GM23248 (cell line): ENCODE measurements around the gene PACRGL. TPM values are rescaled to one million over a fixed set of nuclear protein-coding genes. Genes with fewer than 3 reads are reported as not detected.

ENCODE experiments used
- DNase-seq: peaks from one replicate; pipeline ENCODE4 v3.0.0-alpha.2; 2015
- H2AFZ ChIP-seq: fragments of 200-600 bp; sonication (generic); 2 replicates; pipeline ENCODE4 v1.6.1; 2016; ENCODE audit warnings: antibody characterized with exemption
- H3F3A ChIP-seq: fragments of 200-600 bp; sonication (generic); 2 replicates; pipeline ENCODE4 v1.6.1; 2016; ENCODE audit warnings: mild to moderate bottlenecking, antibody characterized with exemption, mixed run types; ENCODE audit not compliant: insufficient read depth
- H3K27ac ChIP-seq: fragments of 200-600 bp; sonication (generic); 2 replicates; pipeline ENCODE4 v1.5.1; 2016; ENCODE audit warnings: mild to moderate bottlenecking
- H3K27me3 ChIP-seq: fragments of 200-600 bp; sonication (generic); replicated peaks from 2 replicates; pipeline ENCODE4 v1.6.1; 2016; ENCODE audit warnings: mild to moderate bottlenecking; ENCODE audit not compliant: insufficient read depth
- H3K36me3 ChIP-seq: fragments of 200-600 bp; sonication (generic); 2 replicates; pipeline ENCODE4 v1.6.1; 2016; ENCODE audit warnings: low read depth, mild to moderate bottlenecking
- H3K4me1 ChIP-seq: fragments of 200-600 bp; sonication (generic); 2 replicates; pipeline ENCODE4 v1.6.1; 2016; ENCODE audit warnings: mild to moderate bottlenecking; ENCODE audit not compliant: insufficient read depth
- H3K4me2 ChIP-seq: fragments of 200-600 bp; sonication (generic); one replicate; pipeline ENCODE4 v1.6.1; 2016; ENCODE audit warnings: mild to moderate bottlenecking; ENCODE audit not compliant: unreplicated experiment
- H3K4me3 ChIP-seq: fragments of 200-600 bp; sonication (generic); 2 replicates; pipeline ENCODE4 v1.5.1; 2016; ENCODE audit warnings: mild to moderate bottlenecking
- H3K79me2 ChIP-seq: fragments of 200-600 bp; sonication (generic); 2 replicates; pipeline ENCODE4 v1.6.1; 2016; ENCODE audit warnings: mild to moderate bottlenecking; ENCODE audit not compliant: insufficient read depth
- H3K9ac ChIP-seq: fragments of 200-600 bp; sonication (generic); 2 replicates; pipeline ENCODE4 v1.6.1; 2016; ENCODE audit warnings: mild to moderate bottlenecking
- H3K9me2 ChIP-seq: fragments of 200-600 bp; sonication (generic); 2 replicates; pipeline ENCODE4 v1.6.1; 2016; ENCODE audit warnings: mixed run types, mild to moderate bottlenecking, moderate library complexity; ENCODE audit not compliant: insufficient read depth
- H3K9me3 ChIP-seq: fragments of 200-600 bp; sonication (generic); one replicate; pipeline ENCODE4 v1.6.1; 2017; ENCODE audit warnings: low read depth
- H4K20me1 ChIP-seq: fragments of 200-600 bp; sonication (generic); 2 replicates; pipeline ENCODE4 v1.6.0; 2016; ENCODE audit not compliant: insufficient read depth
- EZH2 ChIP-seq: fragments of 200-600 bp; sonication (generic); IDR thresholded peaks from 2 replicates; pipeline ENCODE4 v1.6.1; 2018; ENCODE audit warnings: antibody characterized with exemption, mild to moderate bottlenecking; ENCODE audit not compliant: insufficient read depth, poor library complexity, severe bottlenecking
- EZH2phosphoT487 ChIP-seq: fragments of 200-600 bp; sonication (generic); IDR thresholded peaks from 2 replicates; pipeline ENCODE4 v1.6.1; 2018; ENCODE audit warnings: antibody characterized with exemption, moderate library complexity, mild to moderate bottlenecking, low read depth; ENCODE audit not compliant: insufficient read depth
- WGBS, 2 experiments: methylation state at CpG; one replicate each; pipeline ENCODE4 v1.1.6; 2015 to 2017; ENCODE audit warnings: low lambda C conversion rate in 2 of 2, low coverage in 1 of 2; ENCODE audit errors: missing lambda C conversion rate in 2 of 2; 5-methylcytosine and 5-hydroxymethylcytosine counted together
- in situ Hi-C: fragments of 300-500 bp; cut with MboI; formaldehyde crosslinking; loops from 2 replicates; pipeline ENCODE4 v1.15.0; 2020
- polyA plus RNA-seq: library from polyadenylated mRNA; unstranded; fragments of >200 nt; fragmentation: Nextera tagmentation; extraction: Ambion mirVana; gene quantifications from 2 replicates; pipeline ENCODE4 v1.2.1, GENCODE V29; 2016
- total RNA-seq: library from RNA; depleted of rRNA; stranded (reverse); fragments of >200 nt; shearing (Covaris generic); gene quantifications from 2 replicates; pipeline ENCODE4 v1.2.3, GENCODE V29; 2014

The PACRGL gene
- total and polyA plus RNA-seq, 2 experiments from 2014 or later, result 10.8 to 24.6 TPM

GRCh38 chr4:20754036-20754435 is 53.8 kb downstream of the PACRGL start:
- H3K9ac ChIP-seq, result no peak overlapping the region
- no peak overlapping the region for H3K4me3 ChIP-seq
- H3K9me3 ChIP-seq, result no peaks in the 10 kb centered on the region
- no peak for TF ChIP-seq EZH2phosphoT487
- no peak for TF ChIP-seq EZH2
- H4K20me1 ChIP-seq, result no peaks in the 10 kb centered on the region
- H3K9me2 ChIP-seq, result no peaks in the 10 kb centered on the region
- H2AFZ ChIP-seq, result no peak overlapping the region
- no peak overlapping the region for H3K4me2 ChIP-seq
- H3F3A ChIP-seq, result no peaks in the 10 kb centered on the region
- H3K4me1 ChIP-seq, result no peaks in the 10 kb centered on the region
- WGBS, 2 experiments, result 88 to 91% methylated on average over 1 of the region's 1 CpG
- H3K27ac ChIP-seq, result no peak overlapping the region
- H3K36me3 ChIP-seq, result no peaks in the 10 kb centered on the region
- in situ Hi-C loops, result loop anchor here (25.0 kb wide), 2 partner anchors 383 to 1008 kb away; no protein-coding TSS in a partner anchor
- no peaks in the 10 kb centered on the region for H3K79me2 ChIP-seq
- H3K27me3 ChIP-seq, result no peaks in the 10 kb centered on the region
- no peak for DNase-seq

GRCh38 chr4:20760053-20760452 is 59.8 kb downstream of the PACRGL start:
- H3K9me2 ChIP-seq, result no peaks in the 10 kb centered on the region
- in situ Hi-C loops, result loop anchor here (25.0 kb wide), 2 partner anchors 377 to 1002 kb away; no protein-coding TSS in a partner anchor
- no peaks in the 10 kb centered on the region for H3K4me1 ChIP-seq
- no peaks in the 10 kb centered on the region for H3F3A ChIP-seq
- H3K27me3 ChIP-seq, result no peaks in the 10 kb centered on the region
- H4K20me1 ChIP-seq, result no peaks in the 10 kb centered on the region
- no peaks in the 10 kb centered on the region for H3K79me2 ChIP-seq
- DNase-seq, result peak; percentile 25
- H3K27ac ChIP-seq, result no peak overlapping the region
- H3K9me3 ChIP-seq, result no peaks in the 10 kb centered on the region
- 56 to 63% methylated on average over 2 of the region's 2 CpGs for WGBS, 2 experiments
- no peaks in the 10 kb centered on the region for H3K36me3 ChIP-seq
- no peak overlapping the region for H2AFZ ChIP-seq
- no peak overlapping the region for H3K9ac ChIP-seq
- H3K4me3 ChIP-seq, result no peak overlapping the region
- no peak overlapping the region for H3K4me2 ChIP-seq
- no peak for TF ChIP-seq EZH2
- TF ChIP-seq EZH2phosphoT487, result no peak

- Histone ChIP-seq H3K36me3 (no peaks in the 10 kb centered on the region), H3K9ac (no peak overlapping the region), H3F3A (no peaks in the 10 kb centered on the region), H3K79me2 (no peaks in the 10 kb centered on the region), H3K27ac (no peak overlapping the region), H3K4me3 (no peak overlapping the region), H2AFZ (no peak overlapping the region), H3K4me2 (no peak overlapping the region), H3K27me3 (no peaks in the 10 kb centered on the region), H3K4me1 (no peaks in the 10 kb centered on the region), H4K20me1 (no peaks in the 10 kb centered on the region), H3K9me3 (no peaks in the 10 kb centered on the region), H3K9me2 (no peaks in the 10 kb centered on the region)
- TF ChIP-seq EZH2 (no peak), EZH2phosphoT487 (no peak)
- in situ Hi-C loops, result loop anchor here (25.0 kb wide), 2 partner anchors 376 to 1001 kb away; no protein-coding TSS in a partner anchor
- DNase-seq, result no peak
These were observed 61.1 kb downstream of the PACRGL start for GRCh38 chr4:20761382-20761781.

DNA sequence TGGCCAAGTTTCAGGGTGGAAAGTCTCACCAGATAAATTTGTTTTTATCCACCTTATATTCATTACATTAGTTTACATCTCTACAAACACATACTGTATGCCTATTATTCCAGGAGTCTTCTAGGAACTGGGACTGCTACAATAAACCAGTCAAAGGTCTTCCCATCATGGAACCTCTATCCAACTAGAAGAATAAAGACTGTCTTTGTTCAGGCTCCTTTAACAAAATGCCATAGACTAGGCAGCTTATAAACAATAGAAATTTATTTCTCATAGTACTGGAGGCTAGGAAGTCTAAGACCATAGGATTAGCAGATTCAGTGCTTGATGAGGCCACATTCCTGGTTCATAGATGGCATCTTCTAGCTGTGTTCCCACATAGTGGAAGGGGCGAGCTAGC is 61.6 kb downstream of the PACRGL start:
- Histone ChIP-seq H3K4me3 (no peak overlapping the region), H3K9me2 (no peaks in the 10 kb centered on the region), H2AFZ (no peak overlapping the region), H3K27me3 (no peaks in the 10 kb centered on the region), H3K9ac (no peak overlapping the region), H3K36me3 (no peaks in the 10 kb centered on the region), H3F3A (no peaks in the 10 kb centered on the region), H3K79me2 (no peaks in the 10 kb centered on the region), H3K4me1 (no peaks in the 10 kb centered on the region), H3K4me2 (no peak overlapping the region), H3K27ac (no peak overlapping the region), H4K20me1 (no peaks in the 10 kb centered on the region), H3K9me3 (no peaks in the 10 kb centered on the region)
- WGBS, 2 experiments, result 78 to 88% methylated on average over 1 of the region's 1 CpG
- DNase-seq, result no peak
- TF ChIP-seq EZH2 (no peak), EZH2phosphoT487 (no peak)
- in situ Hi-C loops, result loop anchor here (25.0 kb wide), 2 partner anchors 375 to 1000 kb away; no protein-coding TSS in a partner anchor
